Dermis blood vessel endothelial cell (primary cell): ENCODE measurements around the gene CTNNB1. TPM values are rescaled to one million over a fixed set of nuclear protein-coding genes. Genes with fewer than 3 reads are reported as not detected.
"Not testable (repeated sequence)": the region's sequence is repeated elsewhere in the genome, so short reads cannot be mapped to it uniquely, and the experiment has no call there.

ENCODE experiments used
- DNase-seq: peaks from one replicate; pipeline ENCODE4 v3.0.0; 2010
- total RNA-seq: library from RNA; depleted of rRNA; stranded (reverse); fragments of >200 nt; gene quantifications from 2 replicates; pipeline ENCODE4 v1.2.3, GENCODE V29; 2014

CTNNB1 gene
- total RNA-seq, 1 donor from 2014 or later, result 1,954 TPM

DNA sequence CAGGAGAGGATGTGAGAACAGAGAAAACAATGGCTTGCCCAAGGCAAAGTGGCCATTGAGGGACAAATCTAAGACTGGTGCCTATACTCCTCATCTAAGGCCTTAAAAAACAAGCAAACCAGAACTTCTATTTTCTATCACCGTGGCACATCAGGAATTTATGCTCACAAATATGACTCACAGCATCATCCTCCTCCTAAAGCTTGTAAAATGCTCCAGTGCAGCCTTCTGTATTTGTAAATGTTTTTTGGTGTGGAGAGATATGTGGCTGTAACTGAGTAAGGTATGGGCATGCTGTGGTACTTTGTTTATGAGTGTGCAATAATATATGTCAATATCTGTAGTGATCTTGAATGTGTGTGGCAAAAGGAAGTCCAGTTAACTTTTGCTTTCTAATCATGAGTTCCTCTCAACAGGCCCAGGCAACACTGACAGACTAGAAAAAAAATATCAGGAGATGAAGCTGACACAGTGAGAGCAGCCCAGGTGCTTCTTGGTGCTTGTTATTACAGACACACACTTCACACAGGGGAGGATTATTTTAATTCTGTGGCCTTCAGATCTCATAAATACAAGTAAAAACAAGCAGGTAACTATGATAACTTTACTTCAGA lies 60.3 kb downstream of the CTNNB1 start:
- no peak for DNase-seq

DNA sequence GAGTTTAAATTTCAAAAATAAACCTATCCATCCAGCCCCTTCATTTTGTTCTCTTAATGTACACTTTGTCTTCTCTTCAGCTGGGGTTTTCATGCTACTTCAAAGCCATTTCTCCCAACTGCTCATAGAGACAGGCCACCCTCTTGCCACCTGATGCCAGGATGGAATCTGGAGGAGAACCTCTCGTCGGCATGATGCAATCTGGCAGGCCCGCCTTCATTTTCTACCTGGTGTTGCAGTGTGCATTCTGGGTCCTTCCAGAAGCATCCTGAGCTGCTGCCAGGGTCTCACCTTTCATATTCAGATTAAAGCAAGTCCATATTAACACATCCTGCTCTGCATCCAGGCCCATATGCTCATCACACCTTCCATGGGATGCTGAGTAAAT lies 60.8 kb downstream of the CTNNB1 start:
- no peak for DNase-seq

DNA sequence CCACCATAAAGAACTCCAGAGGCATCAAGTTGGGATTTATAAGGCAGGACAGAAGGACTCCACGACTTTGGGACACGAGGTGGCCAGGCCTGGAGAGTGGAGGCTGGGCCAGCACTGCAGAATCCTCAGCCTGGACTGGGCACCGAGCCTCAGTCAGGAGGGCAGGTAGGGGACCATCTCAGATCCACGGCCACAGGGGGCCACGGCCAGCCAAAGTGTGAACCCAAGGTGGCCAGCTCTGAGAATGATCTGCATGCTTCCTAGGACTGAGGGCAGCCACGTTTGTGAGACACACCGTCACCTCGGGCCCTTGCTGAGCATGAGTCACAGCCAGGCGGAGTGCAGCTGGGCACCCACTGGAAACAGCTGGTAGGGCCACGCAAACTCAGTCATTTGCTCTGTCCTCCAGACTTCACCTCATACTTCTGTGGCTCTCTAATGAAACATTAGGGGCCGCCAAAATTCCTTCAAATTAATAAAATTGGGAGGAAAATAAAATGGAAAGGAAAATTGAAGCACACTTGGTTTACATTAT lies 65.8 kb downstream of the CTNNB1 start:
- DNase-seq, result peak; percentile 10

DNA sequence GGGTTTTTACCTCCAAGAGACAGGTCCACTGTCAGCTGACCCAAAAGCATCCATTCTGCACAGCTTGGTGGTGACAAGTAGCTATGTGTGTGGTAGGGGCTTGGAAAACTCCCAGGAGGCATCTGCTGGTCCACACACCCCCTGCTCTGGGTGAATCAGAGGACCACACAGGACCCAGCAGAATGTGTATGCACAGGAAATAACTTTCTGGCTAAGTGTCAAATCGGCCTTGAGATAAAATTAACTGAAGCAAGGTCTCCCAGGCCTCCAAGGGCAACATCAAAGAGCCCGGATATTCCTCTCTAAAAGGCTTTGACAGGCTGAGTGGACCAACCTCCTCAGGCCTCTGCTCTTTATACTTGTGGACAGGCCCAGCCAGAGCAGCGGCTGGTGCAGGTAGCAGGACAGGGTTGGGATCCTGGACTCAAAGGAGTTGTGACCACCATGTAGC lies 66.5 kb downstream of the CTNNB1 start:
- peak; percentile 38 for DNase-seq

DNA sequence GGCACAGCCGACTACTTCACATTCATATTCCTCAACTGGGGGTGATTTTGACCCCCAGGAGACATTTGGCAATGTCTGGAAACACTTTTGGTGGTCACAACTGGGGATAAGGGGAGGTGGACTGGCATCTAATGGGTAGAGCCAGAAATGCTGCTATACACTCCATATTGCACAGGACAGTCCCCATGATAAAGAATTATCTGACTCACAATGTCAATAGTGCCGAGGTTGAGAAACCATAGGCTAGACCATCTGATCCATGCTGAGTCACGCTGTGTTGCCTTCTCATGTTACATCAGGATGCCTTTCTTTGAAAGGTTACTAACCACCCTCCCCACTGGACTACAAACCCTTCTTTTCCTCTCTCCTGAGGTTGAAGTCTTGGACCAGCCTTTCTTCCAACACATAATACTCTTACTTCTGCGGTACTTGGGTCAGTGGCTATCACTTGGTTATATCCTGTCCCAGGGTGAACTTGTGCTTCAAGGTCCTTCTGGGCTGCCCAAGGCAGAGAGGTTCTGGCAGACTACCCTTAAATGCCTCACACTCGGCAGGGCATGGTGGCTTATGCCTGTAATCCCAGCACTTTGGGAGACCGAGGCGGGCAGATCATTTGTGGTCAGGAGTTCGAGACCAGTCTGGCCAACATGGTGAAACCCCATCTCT lies 68.8 kb downstream of the CTNNB1 start:
- DNase-seq, result peak; percentile 18

DNA sequence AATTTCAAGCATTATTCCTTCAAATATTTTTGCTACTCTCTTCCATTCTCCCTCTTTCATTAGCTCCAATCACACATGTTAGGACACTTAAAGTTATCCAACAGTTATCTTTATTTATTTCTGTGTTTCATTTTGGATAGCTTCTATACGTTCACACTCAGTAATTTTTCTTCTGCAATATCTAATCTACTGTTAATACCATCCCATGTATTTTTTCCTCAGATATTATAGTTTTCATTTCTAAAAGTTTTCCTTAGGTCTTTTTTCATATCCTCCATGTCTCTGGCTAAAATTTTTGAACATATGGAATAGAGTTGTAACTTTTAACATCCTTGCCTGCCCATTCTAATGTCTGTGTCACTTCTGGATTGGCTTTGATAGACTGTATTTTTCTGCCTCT lies 73.4 kb downstream of the CTNNB1 start:
- DNase-seq, result no peak

DNA sequence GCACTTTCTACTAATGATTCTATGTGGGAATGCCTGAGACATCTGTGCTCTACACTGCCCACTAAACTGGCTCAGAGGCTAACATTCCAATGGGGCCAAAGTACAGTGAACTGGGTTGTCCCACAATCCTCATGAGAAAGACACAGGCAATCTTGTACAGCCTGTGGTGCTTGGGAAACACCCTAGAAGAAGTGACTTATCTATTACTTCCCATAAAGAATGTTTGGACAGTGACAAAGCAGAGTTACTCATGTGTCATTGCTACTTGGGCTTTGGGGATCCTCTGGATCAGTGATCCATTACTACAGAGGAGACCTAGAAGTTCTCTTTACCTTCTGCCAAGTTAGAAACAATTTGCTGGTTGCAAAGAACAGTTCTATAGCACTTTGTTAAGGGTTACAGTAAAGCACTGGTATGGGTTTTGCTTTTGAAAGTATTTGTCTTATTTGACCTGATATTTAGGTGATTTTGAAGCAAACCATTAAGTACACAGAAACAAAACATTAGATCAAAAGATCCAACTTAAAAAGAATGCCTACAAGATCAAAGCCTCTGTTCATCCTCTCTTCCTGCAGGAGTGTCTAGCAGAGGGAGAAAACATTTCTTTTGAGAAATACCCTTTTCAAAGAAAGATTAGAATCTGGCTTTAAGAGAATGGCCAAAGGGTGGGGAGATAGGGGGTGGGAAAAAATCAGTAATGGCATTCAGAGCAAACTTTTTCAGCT lies 75.8 kb downstream of the CTNNB1 start:
- no peak for DNase-seq

DNA sequence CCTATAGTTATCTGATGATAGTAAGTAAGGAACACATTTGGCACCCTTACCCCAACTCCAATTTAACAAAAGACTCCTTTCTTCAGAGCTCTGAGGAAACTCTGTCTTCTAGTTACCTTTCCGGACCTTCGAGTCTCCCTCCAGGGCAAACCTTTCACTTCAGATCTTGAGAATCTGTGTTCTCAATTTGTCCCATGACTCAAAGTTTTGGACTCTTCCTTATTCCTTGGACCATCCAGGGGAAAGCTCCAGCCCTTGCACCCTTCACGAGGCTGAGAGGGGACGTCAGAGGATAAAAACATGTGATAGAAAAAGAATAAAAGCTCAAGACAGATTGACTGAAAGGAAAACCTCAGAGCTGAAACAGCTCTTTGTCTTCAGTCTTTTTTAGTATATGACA lies 76.9 kb downstream of the CTNNB1 start:
- DNase-seq, result no peak

DNA sequence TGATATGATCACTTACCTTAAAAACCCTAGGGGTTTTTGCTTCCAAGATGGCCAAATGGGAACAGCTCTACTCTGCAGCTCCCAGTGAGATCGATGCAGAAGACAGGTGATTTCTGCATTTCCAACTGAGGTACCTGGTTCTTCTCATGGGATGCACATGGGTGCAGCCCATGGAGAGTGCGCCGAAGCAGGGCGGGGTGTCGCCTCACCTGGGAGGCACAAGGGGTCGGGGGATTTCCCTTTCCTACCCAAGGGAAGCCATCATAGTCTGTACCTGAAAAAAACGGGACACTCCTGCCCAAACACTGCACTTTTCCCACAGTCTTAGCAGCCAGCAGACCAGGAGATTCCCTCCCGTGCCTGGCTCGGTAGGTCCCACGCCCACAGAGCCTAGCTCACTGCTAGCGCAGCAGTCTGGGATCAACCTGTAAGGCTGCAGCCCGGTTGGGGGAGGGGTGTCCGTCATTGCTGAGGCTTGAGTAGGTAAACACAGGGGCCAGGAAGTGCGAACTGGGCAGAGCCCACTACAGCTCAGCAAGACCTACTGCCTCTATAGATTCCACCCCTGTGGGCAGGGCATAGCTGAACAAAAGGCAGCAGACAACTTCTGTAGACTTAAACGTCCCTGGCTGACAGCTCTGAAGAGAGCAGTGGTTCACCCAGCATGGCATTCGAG lies 78.6 kb downstream of the CTNNB1 start:
- no peak for DNase-seq

DNA sequence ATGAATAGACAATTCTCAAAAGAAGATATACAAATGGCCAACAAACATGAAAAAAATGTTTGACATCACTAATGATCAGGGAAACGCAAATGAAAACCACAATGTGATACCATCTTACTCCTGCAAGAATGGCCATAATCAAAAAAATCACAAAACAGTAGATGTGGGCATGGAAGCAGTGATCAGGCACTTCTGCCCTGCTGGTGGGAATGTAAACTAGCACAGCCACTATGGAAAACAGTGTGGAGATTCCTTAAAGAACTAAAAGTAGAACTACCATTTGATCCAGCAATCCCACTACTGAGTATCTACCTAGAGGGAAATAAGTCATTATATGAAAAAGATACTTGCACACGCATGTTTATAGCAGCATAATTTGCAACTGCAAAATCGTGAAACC lies 85.6 kb downstream of the CTNNB1 start:
- not testable (repeated sequence) for DNase-seq

DNA sequence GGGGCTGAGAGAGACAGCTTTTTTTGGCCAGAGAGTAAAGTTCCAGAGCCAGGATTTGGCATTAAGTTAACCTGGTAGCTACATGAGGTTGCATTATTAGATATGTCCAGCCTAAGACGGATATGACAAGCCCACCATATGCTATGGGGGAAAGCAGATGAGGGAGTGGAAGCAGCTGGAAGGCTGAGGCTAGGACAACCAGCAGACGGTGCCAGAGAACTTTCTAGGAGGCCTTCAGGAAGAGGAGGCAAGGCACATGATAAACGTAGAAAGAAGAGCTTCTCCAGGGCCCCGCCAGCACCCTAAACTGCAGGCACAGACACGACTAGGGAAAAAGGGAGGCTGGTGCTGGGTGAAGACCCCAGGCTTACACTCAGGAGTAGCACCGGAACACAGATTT lies 87.0 kb downstream of the CTNNB1 start:
- no peak for DNase-seq

DNA sequence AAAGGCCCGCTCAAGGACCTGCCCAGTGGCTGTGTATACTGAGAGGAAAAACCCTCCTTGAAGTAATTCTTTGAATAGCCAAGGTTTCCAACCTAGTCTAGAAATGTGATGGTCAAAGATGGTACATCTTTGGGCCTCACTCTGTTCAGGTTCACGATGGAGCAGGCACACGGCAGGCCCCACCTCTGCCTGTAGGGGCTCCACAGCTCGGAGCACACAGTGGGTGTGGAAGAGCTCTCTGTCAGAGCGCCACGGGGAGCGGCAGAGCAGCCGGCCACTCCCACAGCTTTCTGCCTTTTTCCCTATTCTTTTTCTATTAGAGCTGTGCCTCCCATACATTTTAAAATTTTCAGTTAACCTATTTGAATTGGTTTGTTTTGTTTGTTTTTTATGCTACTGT lies 89.5 kb downstream of the CTNNB1 start:
- DNase-seq, result no peak
